ENCODE data around the gene OR6B1.

GRCh38 chr7:143954544-143954943 lies 45.6 kb upstream of the OR6B1 start, which contains the start of gene OR2F1:
- no peak for TF ChIP-seq POLR2A (IDR thresholded peaks at IDR 0.05)
- TF ChIP-seq, protein P1, sequence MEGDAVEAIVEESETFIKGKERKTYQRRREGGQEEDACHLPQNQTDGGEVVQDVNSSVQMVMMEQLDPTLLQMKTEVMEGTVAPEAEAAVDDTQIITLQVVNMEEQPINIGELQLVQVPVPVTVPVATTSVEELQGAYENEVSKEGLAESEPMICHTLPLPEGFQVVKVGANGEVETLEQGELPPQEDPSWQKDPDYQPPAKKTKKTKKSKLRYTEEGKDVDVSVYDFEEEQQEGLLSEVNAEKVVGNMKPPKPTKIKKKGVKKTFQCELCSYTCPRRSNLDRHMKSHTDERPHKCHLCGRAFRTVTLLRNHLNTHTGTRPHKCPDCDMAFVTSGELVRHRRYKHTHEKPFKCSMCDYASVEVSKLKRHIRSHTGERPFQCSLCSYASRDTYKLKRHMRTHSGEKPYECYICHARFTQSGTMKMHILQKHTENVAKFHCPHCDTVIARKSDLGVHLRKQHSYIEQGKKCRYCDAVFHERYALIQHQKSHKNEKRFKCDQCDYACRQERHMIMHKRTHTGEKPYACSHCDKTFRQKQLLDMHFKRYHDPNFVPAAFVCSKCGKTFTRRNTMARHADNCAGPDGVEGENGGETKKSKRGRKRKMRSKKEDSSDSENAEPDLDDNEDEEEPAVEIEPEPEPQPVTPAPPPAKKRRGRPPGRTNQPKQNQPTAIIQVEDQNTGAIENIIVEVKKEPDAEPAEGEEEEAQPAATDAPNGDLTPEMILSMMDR (IDR thresholded peaks at IDR 0.05): no peak

Data from body of pancreas (tissue), 4 donors.